Astrocyte of the cerebellum (primary cell): ENCODE data around the gene CARS1.

ENCODE experiments used
- DNase-seq: peaks from one replicate; pipeline ENCODE4 v3.0.0-alpha.2; 2011; ENCODE audit warnings: low read depth
- H3K4me3 ChIP-seq: 2 replicates; pipeline ENCODE4 v1.5.1; 2011; ENCODE audit warnings: mild to moderate bottlenecking, low read depth, low read length, moderate library complexity
- CTCF ChIP-seq: IDR thresholded peaks from 2 replicates; pipeline ENCODE4 v1.5.1; 2012; ENCODE audit warnings: low read length, low read depth, moderate library complexity, mild to moderate bottlenecking; ENCODE audit errors: missing control alignments
- in situ Hi-C: cut with HindIII; loops from 2 replicates; pipeline ENCODE4 v1.10.0; 2017; ENCODE audit warnings: low sequenced_read_pairs

Gene CARS1

GRCh38 chr11:2987881-2988861, 69.1 kb downstream of the CARS1 start:
- in situ Hi-C loops: no loop called here
- no peak for TF ChIP-seq CTCF
- no peak for DNase-seq
- peak overlapping the region; percentile 92 for H3K4me3 ChIP-seq

- DNase-seq: no peak
- H3K4me3 ChIP-seq: no peak overlapping the region
- TF ChIP-seq CTCF: no peak
- in situ Hi-C loops: no loop called here
Observed at GRCh38 chr11:2983908-2984307, 73.3 kb downstream of the CARS1 start.

- no peak for DNase-seq
- in situ Hi-C loops: no loop called here
- H3K4me3 ChIP-seq: no peak overlapping the region
- no peak for TF ChIP-seq CTCF
Observed at GRCh38 chr11:2982214-2982613, 75.0 kb downstream of the CARS1 start.

- no peak for DNase-seq
- in situ Hi-C loops: no loop called here
- TF ChIP-seq CTCF: no peak
- no peak overlapping the region for H3K4me3 ChIP-seq
Observed at GRCh38 chr11:2981130-2981529, 76.1 kb downstream of the CARS1 start.

GRCh38 chr11:2980168-2980840, 76.9 kb downstream of the CARS1 start:
- TF ChIP-seq CTCF: no peak
- DNase-seq: no peak
- H3K4me3 ChIP-seq: no peak overlapping the region
- in situ Hi-C loops: no loop called here

GRCh38 chr11:2977113-2977512, 80.1 kb downstream of the CARS1 start:
- no peak for TF ChIP-seq CTCF
- in situ Hi-C loops: no loop called here
- H3K4me3 ChIP-seq: no peak overlapping the region
- DNase-seq: no peak
